Transverse colon (tissue), 4 donors: ENCODE results near the gene CNRIP1.

Source experiments
- EP300 ChIP-seq: sonication (generic); formaldehyde crosslinking; IDR thresholded peaks from one replicate; pipeline ENCODE4 v1.6.1; 2017; ENCODE audit warnings: antibody characterized with exemption, low read depth
- POLR2A ChIP-seq: fragments of 450-650 bp; IDR thresholded peaks from one replicate; pipeline ENCODE4 v1.6.1; 2016; ENCODE audit warnings: antibody characterized with exemption, mild to moderate bottlenecking, moderate library complexity
- POLR2AphosphoS5 ChIP-seq, 3 donors: sonication (generic); formaldehyde crosslinking; IDR thresholded peaks; one replicate each; pipeline ENCODE4 v1.6.1; 2016; ENCODE audit warnings: antibody characterized with exemption in 3 of 3
- TF ChIP-seq, protein P1 (sequence below), 5 experiments: fragments of 200-600 bp in 3 of 5; fragments of 450-650 bp in 2 of 5; sonication (generic) in 3 of 5; IDR thresholded peaks; 1 replicate in 2 of 5; 2 replicates in 3 of 5; pipeline ENCODE4 v1.5.1; 2016 to 2017; ENCODE audit warnings: antibody characterized with exemption in 5 of 5, inconsistent platforms in 3 of 5, mild to moderate bottlenecking in 2 of 5, moderate library complexity in 1 of 5

DNA sequence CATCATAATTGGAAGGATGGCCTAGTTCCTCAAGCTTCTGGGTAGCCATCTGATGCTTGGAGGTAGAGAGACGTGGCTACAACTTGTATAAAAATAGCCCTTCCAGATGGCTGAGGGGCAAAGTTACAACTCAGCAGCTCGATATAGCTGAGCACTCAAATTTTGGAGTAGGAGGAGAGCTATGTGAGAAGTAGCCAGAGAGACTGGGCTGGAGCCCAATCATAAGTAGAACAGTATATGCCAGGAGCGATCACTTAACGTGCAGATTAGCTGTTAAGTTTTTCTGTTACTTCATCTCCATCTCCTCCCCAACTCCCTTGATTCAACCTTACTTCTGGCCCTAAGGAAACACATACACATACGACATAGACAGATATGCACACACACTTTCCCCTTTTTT is 28.8 kb downstream of the CNRIP1 start:
- TF ChIP-seq, protein P1, sequence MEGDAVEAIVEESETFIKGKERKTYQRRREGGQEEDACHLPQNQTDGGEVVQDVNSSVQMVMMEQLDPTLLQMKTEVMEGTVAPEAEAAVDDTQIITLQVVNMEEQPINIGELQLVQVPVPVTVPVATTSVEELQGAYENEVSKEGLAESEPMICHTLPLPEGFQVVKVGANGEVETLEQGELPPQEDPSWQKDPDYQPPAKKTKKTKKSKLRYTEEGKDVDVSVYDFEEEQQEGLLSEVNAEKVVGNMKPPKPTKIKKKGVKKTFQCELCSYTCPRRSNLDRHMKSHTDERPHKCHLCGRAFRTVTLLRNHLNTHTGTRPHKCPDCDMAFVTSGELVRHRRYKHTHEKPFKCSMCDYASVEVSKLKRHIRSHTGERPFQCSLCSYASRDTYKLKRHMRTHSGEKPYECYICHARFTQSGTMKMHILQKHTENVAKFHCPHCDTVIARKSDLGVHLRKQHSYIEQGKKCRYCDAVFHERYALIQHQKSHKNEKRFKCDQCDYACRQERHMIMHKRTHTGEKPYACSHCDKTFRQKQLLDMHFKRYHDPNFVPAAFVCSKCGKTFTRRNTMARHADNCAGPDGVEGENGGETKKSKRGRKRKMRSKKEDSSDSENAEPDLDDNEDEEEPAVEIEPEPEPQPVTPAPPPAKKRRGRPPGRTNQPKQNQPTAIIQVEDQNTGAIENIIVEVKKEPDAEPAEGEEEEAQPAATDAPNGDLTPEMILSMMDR (IDR thresholded peaks at IDR 0.05): no peak
- TF ChIP-seq POLR2A: no peak
- no peak for TF ChIP-seq POLR2AphosphoS5 (IDR thresholded peaks at IDR 0.05)
- no peak for TF ChIP-seq EP300
